SU-DHL-6 (cell line): ENCODE data around the gene KLF15.

ENCODE experiments used
- H2AFZ ChIP-seq: fragments of 200-600 bp; sonication (generic); 2 replicates; pipeline ENCODE4 v1.6.1; 2014; ENCODE audit warnings: low read depth, mild to moderate bottlenecking, moderate library complexity, mixed read lengths, antibody characterized with exemption, low read length; ENCODE audit not compliant: severe bottlenecking
- H3F3A ChIP-seq: fragments of 200-600 bp; shearing (Covaris generic); 2 replicates; pipeline ENCODE4 v1.6.0; 2016; ENCODE audit warnings: antibody characterized with exemption, mild to moderate bottlenecking; ENCODE audit not compliant: insufficient read depth
- H3K27ac ChIP-seq: fragments of 200-600 bp; sonication (generic); 2 replicates; pipeline ENCODE4 v1.5.1; 2016; ENCODE audit warnings: low read depth, mild to moderate bottlenecking, low read length, moderate library complexity, mixed read lengths
- H3K27me3 ChIP-seq: fragments of 200-600 bp; sonication (generic), shearing (Covaris generic); 2 replicates; pipeline ENCODE4 v1.6.0; 2014; ENCODE audit warnings: mild to moderate bottlenecking, low read length
- H3K36me3 ChIP-seq: fragments of 200-600 bp; sonication (generic); 2 replicates; pipeline ENCODE4 v1.6.1; 2014; ENCODE audit warnings: mild to moderate bottlenecking, low read length, mixed read lengths
- H3K4me2 ChIP-seq: fragments of 300-600, 200-600 bp; shearing (Covaris generic), sonication (generic); 2 replicates; pipeline ENCODE4 v1.6.0; 2014; ENCODE audit warnings: low read length, low read depth, mild to moderate bottlenecking; ENCODE audit not compliant: poor library complexity, severe bottlenecking
- H3K4me3 ChIP-seq: fragments of 200-600 bp; sonication (generic); 2 replicates; pipeline ENCODE4 v1.5.1; 2014; ENCODE audit warnings: antibody characterized with exemption, low read length, mild to moderate bottlenecking, mixed read lengths; ENCODE audit not compliant: insufficient read depth, poor library complexity, severe bottlenecking
- H3K79me2 ChIP-seq: fragments of 200-600 bp; sonication (generic); 2 replicates; pipeline ENCODE4 v1.6.1; 2014; ENCODE audit warnings: mild to moderate bottlenecking, low read length, moderate library complexity; ENCODE audit not compliant: insufficient read depth
- H3K9ac ChIP-seq: fragments of 200-600 bp; sonication (generic); 2 replicates; pipeline ENCODE4 v1.7.0; 2014; ENCODE audit warnings: mild to moderate bottlenecking, low read length
- H3K9me2 ChIP-seq: fragments of 200-600 bp; sonication (generic); replicated peaks from 2 replicates; pipeline ENCODE4 v1.6.1; 2014; ENCODE audit warnings: low read length; ENCODE audit not compliant: insufficient read depth
- H3K9me3 ChIP-seq: fragments of 200-600 bp; sonication (generic); 2 replicates; pipeline ENCODE4 v1.6.1; 2014; ENCODE audit warnings: low read length, mixed read lengths; ENCODE audit not compliant: insufficient read depth
- H4K20me1 ChIP-seq: fragments of 200-600 bp; sonication (generic); 2 replicates; pipeline ENCODE4 v1.6.1; 2014; ENCODE audit warnings: low read depth, mild to moderate bottlenecking, antibody characterized with exemption, low read length, moderate library complexity, mixed read lengths
- EZH2phosphoT487 ChIP-seq: fragments of 200-600 bp; sonication (generic), shearing (Covaris generic); conservative IDR thresholded peaks from 2 replicates; pipeline ENCODE4 v1.6.1; 2018; ENCODE audit warnings: mild to moderate bottlenecking, antibody characterized with exemption, low read length, moderate library complexity, mixed read lengths
- TF ChIP-seq, protein P1 (sequence below): fragments of 200-600 bp; sonication (generic); IDR thresholded peaks from one replicate; pipeline ENCODE4 v1.5.1; 2017; ENCODE audit warnings: antibody characterized with exemption, mild to moderate bottlenecking, low read length, moderate library complexity; ENCODE audit not compliant: insufficient read depth, poor library complexity, severe bottlenecking

The KLF15 gene

DNA sequence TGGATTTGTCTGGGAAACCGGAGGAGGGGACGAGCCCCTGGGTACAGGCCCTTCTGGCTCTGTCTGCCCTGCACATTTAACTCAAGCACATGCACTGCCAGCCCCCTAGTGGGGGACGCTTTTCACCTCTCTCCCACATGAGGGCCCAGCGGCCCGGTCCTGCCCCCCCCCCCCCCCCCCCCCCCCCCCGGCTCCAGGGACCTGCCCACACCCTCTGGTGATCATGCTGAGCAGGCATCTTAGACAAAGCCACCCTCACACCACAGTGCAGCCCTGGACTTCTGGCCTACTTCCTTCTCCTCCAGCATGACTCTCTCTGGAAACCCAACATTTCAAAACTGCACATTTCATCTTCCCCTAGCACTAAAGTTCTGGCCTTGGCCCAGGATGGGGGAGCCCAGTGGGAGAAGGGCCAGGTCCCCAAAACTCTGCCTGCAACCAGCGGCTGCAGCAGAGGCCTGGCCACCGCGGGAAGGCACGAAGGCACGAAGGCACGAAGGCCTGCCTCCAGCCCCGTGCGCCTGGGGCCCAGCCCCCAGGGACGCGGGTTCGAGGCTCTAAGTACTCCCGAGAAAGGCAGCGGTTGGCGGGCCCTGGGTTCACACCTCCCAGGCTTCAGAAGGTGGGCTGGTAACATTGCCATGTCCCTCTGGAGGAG lies 14.1 kb downstream of the KLF15 start:
- no peak overlapping the region for H3K27ac ChIP-seq
- H3K9me3 ChIP-seq = no peaks in the 10 kb centered on the region
- no peak for TF ChIP-seq EZH2phosphoT487
- TF ChIP-seq, protein P1, sequence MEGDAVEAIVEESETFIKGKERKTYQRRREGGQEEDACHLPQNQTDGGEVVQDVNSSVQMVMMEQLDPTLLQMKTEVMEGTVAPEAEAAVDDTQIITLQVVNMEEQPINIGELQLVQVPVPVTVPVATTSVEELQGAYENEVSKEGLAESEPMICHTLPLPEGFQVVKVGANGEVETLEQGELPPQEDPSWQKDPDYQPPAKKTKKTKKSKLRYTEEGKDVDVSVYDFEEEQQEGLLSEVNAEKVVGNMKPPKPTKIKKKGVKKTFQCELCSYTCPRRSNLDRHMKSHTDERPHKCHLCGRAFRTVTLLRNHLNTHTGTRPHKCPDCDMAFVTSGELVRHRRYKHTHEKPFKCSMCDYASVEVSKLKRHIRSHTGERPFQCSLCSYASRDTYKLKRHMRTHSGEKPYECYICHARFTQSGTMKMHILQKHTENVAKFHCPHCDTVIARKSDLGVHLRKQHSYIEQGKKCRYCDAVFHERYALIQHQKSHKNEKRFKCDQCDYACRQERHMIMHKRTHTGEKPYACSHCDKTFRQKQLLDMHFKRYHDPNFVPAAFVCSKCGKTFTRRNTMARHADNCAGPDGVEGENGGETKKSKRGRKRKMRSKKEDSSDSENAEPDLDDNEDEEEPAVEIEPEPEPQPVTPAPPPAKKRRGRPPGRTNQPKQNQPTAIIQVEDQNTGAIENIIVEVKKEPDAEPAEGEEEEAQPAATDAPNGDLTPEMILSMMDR = no peak
- H3K27me3 ChIP-seq = no peaks in the 10 kb centered on the region
- H3K79me2 ChIP-seq = no peaks in the 10 kb centered on the region
- no peaks in the 10 kb centered on the region for H4K20me1 ChIP-seq
- no peak overlapping the region for H2AFZ ChIP-seq
- no peak overlapping the region for H3K4me2 ChIP-seq
- H3K4me3 ChIP-seq = no peak overlapping the region
- H3K36me3 ChIP-seq = no peaks in the 10 kb centered on the region
- H3K9ac ChIP-seq = no peak overlapping the region
- no peaks in the 10 kb centered on the region for H3K9me2 ChIP-seq
- no peaks in the 10 kb centered on the region for H3F3A ChIP-seq

DNA sequence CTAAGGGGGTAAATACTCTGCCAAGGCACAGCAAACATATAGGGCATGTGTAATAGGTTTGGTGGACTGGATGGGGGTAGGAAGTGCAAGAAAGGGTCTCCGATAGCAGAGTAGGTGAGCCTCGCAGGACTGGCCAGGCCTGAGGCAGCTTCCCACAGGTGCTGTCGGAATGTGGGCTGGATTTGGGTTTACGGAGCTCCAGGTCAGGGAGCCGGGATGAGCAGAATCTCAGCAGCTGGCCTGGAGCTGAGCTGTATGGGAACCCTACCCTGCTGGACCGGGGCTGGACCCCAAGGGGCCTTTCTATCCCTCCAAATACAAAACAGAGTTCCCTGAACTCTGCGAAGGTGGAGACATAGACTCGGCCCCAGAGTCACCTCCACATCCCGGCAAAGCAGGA lies 15.0 kb downstream of the KLF15 start:
- H3K27ac ChIP-seq = no peak overlapping the region
- no peak overlapping the region for H3K4me3 ChIP-seq

DNA sequence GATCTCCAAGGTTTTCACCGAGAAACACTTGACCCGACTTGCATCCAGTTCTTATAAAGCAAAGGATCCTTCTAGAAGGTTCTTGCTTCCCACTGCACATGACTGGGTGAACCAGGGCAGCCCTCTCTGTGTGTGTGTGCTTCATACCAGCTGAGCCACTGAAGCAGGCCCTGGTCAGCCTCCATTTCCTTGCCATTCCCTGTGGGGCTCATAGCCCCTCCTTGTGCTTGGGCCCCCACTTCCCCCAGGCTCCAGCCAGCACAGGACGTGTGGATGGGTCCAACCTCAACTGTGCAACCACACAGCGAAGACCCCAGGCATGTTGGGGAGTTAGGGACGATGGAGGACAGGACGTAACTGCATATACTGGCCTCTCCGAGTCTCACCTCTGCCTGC lies 15.5 kb downstream of the KLF15 start:
- no peak for TF ChIP-seq EZH2phosphoT487
- TF ChIP-seq, protein P1 = no peak

More for the DNA sequence above, 15.0 kb downstream of the KLF15 start:
- H4K20me1 ChIP-seq = no peaks in the 10 kb centered on the region
- no peak overlapping the region for H3K9ac ChIP-seq
- TF ChIP-seq, protein P1 = no peak
- no peak for TF ChIP-seq EZH2phosphoT487
- H3K9me2 ChIP-seq = no peaks in the 10 kb centered on the region
- H3K4me2 ChIP-seq = no peak overlapping the region
- no peaks in the 10 kb centered on the region for H3K36me3 ChIP-seq
- no peaks in the 10 kb centered on the region for H3K27me3 ChIP-seq
- no peak overlapping the region for H2AFZ ChIP-seq
- no peaks in the 10 kb centered on the region for H3K9me3 ChIP-seq
- H3F3A ChIP-seq = no peaks in the 10 kb centered on the region
- H3K79me2 ChIP-seq = no peaks in the 10 kb centered on the region

More for the DNA sequence above, 15.5 kb downstream of the KLF15 start:
- no peak overlapping the region for H3K9ac ChIP-seq
- no peaks in the 10 kb centered on the region for H3K9me3 ChIP-seq
- no peak overlapping the region for H3K4me3 ChIP-seq
- H3K27me3 ChIP-seq = no peaks in the 10 kb centered on the region
- H3F3A ChIP-seq = no peaks in the 10 kb centered on the region
- no peak overlapping the region for H3K4me2 ChIP-seq
- no peaks in the 10 kb centered on the region for H4K20me1 ChIP-seq
- H3K9me2 ChIP-seq = no peaks in the 10 kb centered on the region
- no peak overlapping the region for H3K27ac ChIP-seq
- no peaks in the 10 kb centered on the region for H3K36me3 ChIP-seq
- H3K79me2 ChIP-seq = no peaks in the 10 kb centered on the region
- H2AFZ ChIP-seq = no peak overlapping the region
